ENCODE data around the gene GPR157.

GPR157 gene

GRCh38 chr1:9057851-9058250 lies 71.1 kb downstream of the GPR157 start:
- DNase-seq: no peak

- DNase-seq: no peak
Measured at GRCh38 chr1:9052272-9053049, 76.4 kb downstream of the GPR157 start.

GRCh38 chr1:9051379-9051778 lies 77.5 kb downstream of the GPR157 start:
- no peak for DNase-seq

GRCh38 chr1:9050803-9051202 lies 78.1 kb downstream of the GPR157 start:
- DNase-seq: no peak
